Caco-2 (cell line): Measurements from ENCODE around the gene FOXO3. TPM values are rescaled to one million over a fixed set of nuclear protein-coding genes. Genes with fewer than 3 reads are reported as not detected.

ENCODE experiments used
- BruUV-seq: library from RNA; stranded (reverse); fragments of 400-500 nt; replicated peaks from 2 replicates; lab custom pipeline; 2021; lab: Mats Ljungman, UMichigan
- CTCF ChIA-PET: fragments of 300-600 bp; sonication (Branson Sonifier 250); formaldehyde crosslinking; loops from one replicate; lab custom pipeline; 2022; ENCODE audit warnings: antibody characterized with exemption; lab: Charles Lee
- POLR2A ChIA-PET: fragments of 300-600 bp; sonication (Branson Sonifier 250); formaldehyde crosslinking; loops from one replicate; lab custom pipeline; 2022; ENCODE audit warnings: antibody characterized with exemption; lab: Charles Lee
- DNase-seq, 2 experiments: peaks; one replicate each; pipeline versions ENCODE4 v3.0.0 to v3.0.0-alpha.2; 2020 to 2022
- H3K27me3 ChIP-seq: replicated peaks from 2 replicates; pipeline ENCODE4 v1.6.0; 2011; ENCODE audit warnings: low read length; ENCODE audit not compliant: control insufficient read depth, insufficient read depth
- H3K36me3 ChIP-seq: 2 replicates; pipeline ENCODE4 v1.5.1; 2011; ENCODE audit warnings: low read length; ENCODE audit not compliant: control insufficient read depth, insufficient read depth
- H3K4me1 ChIP-seq: fragments of 250-450 bp; sonication (Bioruptor Pico); 2 replicates; pipeline ENCODE4 v1.5.1; 2020; ENCODE audit warnings: mild to moderate bottlenecking
- H3K4me3 ChIP-seq: 2 replicates; pipeline ENCODE4 v1.5.1; 2011; ENCODE audit warnings: low read depth, mild to moderate bottlenecking, control low read depth, low read length
- H3K9me3 ChIP-seq: fragments of 250-450 bp; sonication (Bioruptor Pico); 2 replicates; pipeline ENCODE4 v1.5.1; 2020; ENCODE audit warnings: mild to moderate bottlenecking, moderate library complexity
- H3K27ac Mint-ChIP-seq: one replicate; pipeline ENCODE4 v1.8.0; 2022; ENCODE audit warnings: mixed read lengths; ENCODE audit not compliant: unreplicated experiment
- H3K27me3 Mint-ChIP-seq: one replicate; pipeline ENCODE4 v1.8.0; 2022; ENCODE audit warnings: mixed read lengths; ENCODE audit not compliant: insufficient read depth, unreplicated experiment
- H3K36me3 Mint-ChIP-seq: one replicate; pipeline ENCODE4 v1.8.0; 2022; ENCODE audit warnings: mild to moderate bottlenecking, mixed read lengths; ENCODE audit not compliant: insufficient read depth, unreplicated experiment
- H3K4me1 Mint-ChIP-seq: one replicate; pipeline ENCODE4 v1.8.0; 2022; ENCODE audit warnings: low read depth, mixed read lengths; ENCODE audit not compliant: unreplicated experiment
- H3K4me3 Mint-ChIP-seq: one replicate; pipeline ENCODE4 v1.8.0; 2022; ENCODE audit warnings: mild to moderate bottlenecking, moderate library complexity, mixed read lengths; ENCODE audit not compliant: unreplicated experiment
- H3K9me3 Mint-ChIP-seq: one replicate; pipeline ENCODE4 v1.8.0; 2022; ENCODE audit warnings: mixed read lengths; ENCODE audit not compliant: unreplicated experiment
- intact Hi-C: fragments of 100-400 bp; cut with micrococcal nuclease; formaldehyde crosslinking; loops from one replicate; pipeline ENCODE4 v1.10.0; 2022; ENCODE audit not compliant: unreplicated experiment
- total RNA-seq: library from RNA; stranded (reverse); gene quantifications from 2 replicates; pipeline ENCODE4 v1.2.3, GENCODE V29; 2022
- TF ChIP-seq, protein P1 (sequence below), 2 experiments: fragments of 200-600 bp in 1 of 2; IDR thresholded peaks; 1 replicate in 1 of 2; 2 replicates in 1 of 2; pipeline versions ENCODE4 v1.5.1 to v1.8.0; 2011 to 2022; ENCODE audit warnings: antibody characterized with exemption in 1 of 2, control low read depth in 1 of 2, inconsistent platforms in 1 of 2, low read depth in 1 of 2, low read length in 1 of 2, mild to moderate bottlenecking in 1 of 2, moderate library complexity in 1 of 2; ENCODE audit not compliant: insufficient read depth in 1 of 2, severe bottlenecking in 1 of 2, unreplicated experiment in 1 of 2

The FOXO3 gene
- total RNA-seq, 1 experiment from 2014 or later, result 34.3 TPM

DNA sequence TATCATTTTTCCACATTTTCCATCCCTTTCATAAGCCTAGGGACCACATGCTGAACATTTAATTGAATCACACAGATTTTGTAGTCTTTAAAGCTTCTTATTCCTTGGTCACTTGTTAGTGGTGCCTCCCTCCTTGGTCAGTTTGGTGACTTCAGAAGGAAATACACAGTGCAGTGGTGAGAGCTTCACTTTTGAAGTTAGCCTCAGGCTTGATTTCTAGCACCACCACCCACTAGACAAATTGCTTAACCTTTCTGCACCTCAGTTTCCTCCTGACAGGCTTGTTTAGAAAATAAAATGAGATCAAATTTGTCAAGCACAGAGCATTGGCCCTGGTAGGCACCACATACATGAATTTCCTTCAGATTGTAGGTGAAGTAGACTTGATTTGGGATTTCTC, 91.7 kb downstream of the FOXO3 start:
- intact Hi-C loops, result no loop called here
- Mint-ChIP-seq H3K4me1 (peaks cover 4% of the 10 kb centered on the region), H3K9me3 (no peaks in the 10 kb centered on the region), H3K36me3 (peaks cover 14% of the 10 kb centered on the region), H3K4me3 (no peak overlapping the region), H3K27ac (no peak overlapping the region), H3K27me3 (no peaks in the 10 kb centered on the region)
- no peaks in the 10 kb centered on the region for H3K4me1 ChIP-seq
- no peaks in the 10 kb centered on the region for H3K27me3 ChIP-seq
- no peaks in the 10 kb centered on the region for H3K9me3 ChIP-seq
- no peak overlapping the region for H3K4me3 ChIP-seq
- DNase-seq, result no peak
- BruUV-seq, result no TSS peak
- TF ChIP-seq, protein P1, sequence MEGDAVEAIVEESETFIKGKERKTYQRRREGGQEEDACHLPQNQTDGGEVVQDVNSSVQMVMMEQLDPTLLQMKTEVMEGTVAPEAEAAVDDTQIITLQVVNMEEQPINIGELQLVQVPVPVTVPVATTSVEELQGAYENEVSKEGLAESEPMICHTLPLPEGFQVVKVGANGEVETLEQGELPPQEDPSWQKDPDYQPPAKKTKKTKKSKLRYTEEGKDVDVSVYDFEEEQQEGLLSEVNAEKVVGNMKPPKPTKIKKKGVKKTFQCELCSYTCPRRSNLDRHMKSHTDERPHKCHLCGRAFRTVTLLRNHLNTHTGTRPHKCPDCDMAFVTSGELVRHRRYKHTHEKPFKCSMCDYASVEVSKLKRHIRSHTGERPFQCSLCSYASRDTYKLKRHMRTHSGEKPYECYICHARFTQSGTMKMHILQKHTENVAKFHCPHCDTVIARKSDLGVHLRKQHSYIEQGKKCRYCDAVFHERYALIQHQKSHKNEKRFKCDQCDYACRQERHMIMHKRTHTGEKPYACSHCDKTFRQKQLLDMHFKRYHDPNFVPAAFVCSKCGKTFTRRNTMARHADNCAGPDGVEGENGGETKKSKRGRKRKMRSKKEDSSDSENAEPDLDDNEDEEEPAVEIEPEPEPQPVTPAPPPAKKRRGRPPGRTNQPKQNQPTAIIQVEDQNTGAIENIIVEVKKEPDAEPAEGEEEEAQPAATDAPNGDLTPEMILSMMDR (IDR thresholded peaks at IDR 0.05; ENCODE audit: insufficient read depth in 1 of 2, low read depth in 1 of 2, low read length in 1 of 2, severe bottlenecking in 1 of 2, unreplicated experiment in 1 of 2), result no peak
- no peaks in the 10 kb centered on the region; the same call in 1 of the 2 replicates for H3K36me3 ChIP-seq
- CTCF ChIA-PET, result no interaction called here
- POLR2A ChIA-PET, result no interaction called here

- TF ChIP-seq, protein P1 (IDR thresholded peaks at IDR 0.05; ENCODE audit: insufficient read depth in 1 of 2, low read depth in 1 of 2, low read length in 1 of 2, severe bottlenecking in 1 of 2, unreplicated experiment in 1 of 2), result no peak
- Histone ChIP-seq H3K4me1 (no peaks in the 10 kb centered on the region), H3K9me3 (no peaks in the 10 kb centered on the region), H3K36me3 (no peaks in the 10 kb centered on the region; the same call in 1 of the 2 replicates), H3K4me3 (no peak overlapping the region), H3K27me3 (no peaks in the 10 kb centered on the region)
- Mint-ChIP-seq H3K27me3 (no peaks in the 10 kb centered on the region), H3K27ac (no peak overlapping the region), H3K36me3 (peaks cover 26% of the 10 kb centered on the region), H3K4me1 (peaks cover 4% of the 10 kb centered on the region), H3K4me3 (no peak overlapping the region), H3K9me3 (no peaks in the 10 kb centered on the region)
- DNase-seq, result no peak
- POLR2A ChIA-PET, result no interaction called here
- intact Hi-C loops, result no loop called here
- no TSS peak for BruUV-seq
- CTCF ChIA-PET, result no interaction called here
Observed at GRCh38 chr6:108653949-108654348, 93.2 kb downstream of the FOXO3 start.

GRCh38 chr6:108654465-108655106, 93.9 kb downstream of the FOXO3 start:
- Histone ChIP-seq H3K4me3 (no peak overlapping the region), H3K9me3 (no peaks in the 10 kb centered on the region), H3K27me3 (no peaks in the 10 kb centered on the region), H3K4me1 (no peaks in the 10 kb centered on the region), H3K36me3 (no peaks in the 10 kb centered on the region; the same call in 1 of the 2 replicates)
- intact Hi-C loops, result loop anchor here (5.0 kb wide), 1 partner anchor 92 kb away; the partner anchor contains the start of gene FOXO3
- TF ChIP-seq, protein P1 (IDR thresholded peaks at IDR 0.05; ENCODE audit: insufficient read depth in 1 of 2, low read depth in 1 of 2, low read length in 1 of 2, severe bottlenecking in 1 of 2, unreplicated experiment in 1 of 2), result no peak
- Mint-ChIP-seq H3K9me3 (no peaks in the 10 kb centered on the region), H3K4me1 (peaks cover 4% of the 10 kb centered on the region), H3K27me3 (no peaks in the 10 kb centered on the region), H3K27ac (no peak overlapping the region), H3K4me3 (no peak overlapping the region), H3K36me3 (peaks cover 26% of the 10 kb centered on the region)
- ChIA-PET POLR2A (no interaction called here), CTCF (interaction anchor here (0.7 kb wide), 1 partner anchor 95 kb away, joined by 8 read pairs; no protein-coding TSS in a partner anchor)
- no TSS peak for BruUV-seq
- DNase-seq, result no peak
